Loucy (cell line): ENCODE measurements around the gene SHROOM3.

ENCODE experiments used
- H2AFZ ChIP-seq: fragments of 200-600 bp; sonication (generic); 2 replicates; pipeline ENCODE4 v1.6.0; 2016; ENCODE audit warnings: antibody characterized with exemption, mild to moderate bottlenecking, low read length, moderate library complexity
- H3F3A ChIP-seq: fragments of 200-600 bp; 2 replicates; pipeline ENCODE4 v1.6.0; 2016; ENCODE audit warnings: antibody characterized with exemption, low read depth, mild to moderate bottlenecking
- H3K27me3 ChIP-seq: fragments of 200-600 bp; sonication (generic); 2 replicates; pipeline ENCODE4 v1.6.1; 2014; ENCODE audit warnings: low read length, mild to moderate bottlenecking; ENCODE audit not compliant: insufficient read depth, poor library complexity, severe bottlenecking
- H3K36me3 ChIP-seq: fragments of 200-600 bp; sonication (generic); 2 replicates; pipeline ENCODE4 v1.6.1; 2016; ENCODE audit warnings: low read length; ENCODE audit not compliant: insufficient read depth
- H3K4me1 ChIP-seq: fragments of 200-600 bp; sonication (generic); 2 replicates; pipeline ENCODE4 v1.5.1; 2014; ENCODE audit warnings: low read length, mild to moderate bottlenecking; ENCODE audit not compliant: insufficient read depth, poor library complexity, severe bottlenecking
- H3K4me2 ChIP-seq: fragments of 200-600 bp; sonication (generic); 2 replicates; pipeline ENCODE4 v1.6.0; 2014; ENCODE audit warnings: antibody characterized with exemption, low read length, low read depth, mild to moderate bottlenecking; ENCODE audit not compliant: poor library complexity, severe bottlenecking
- H3K4me3 ChIP-seq: fragments of 200-600 bp; sonication (generic); 2 replicates; pipeline ENCODE4 v1.5.1; 2014; ENCODE audit warnings: low read length, mild to moderate bottlenecking, mixed read lengths; ENCODE audit not compliant: poor library complexity, severe bottlenecking
- H3K79me2 ChIP-seq: fragments of 200-600 bp; sonication (generic); 2 replicates; pipeline ENCODE4 v1.6.1; 2014; ENCODE audit warnings: low read length; ENCODE audit not compliant: insufficient read depth
- H3K9ac ChIP-seq: fragments of 200-600 bp; sonication (generic); 2 replicates; pipeline ENCODE4 v1.6.0; 2014; ENCODE audit warnings: mild to moderate bottlenecking, low read depth, low read length, moderate library complexity; ENCODE audit not compliant: poor library complexity, severe bottlenecking
- H3K9me2 ChIP-seq: fragments of 200-600 bp; sonication (generic); replicated peaks from 2 replicates; pipeline ENCODE4 v1.6.1; 2016; ENCODE audit warnings: low read depth, low read length, mixed read lengths
- H3K9me3 ChIP-seq: fragments of 200-600 bp; sonication (generic); 2 replicates; pipeline ENCODE4 v1.6.1; 2014; ENCODE audit warnings: mild to moderate bottlenecking, antibody characterized with exemption, low read length, low read depth; ENCODE audit not compliant: insufficient read depth
- H4K20me1 ChIP-seq: fragments of 200-600 bp; sonication (generic); 2 replicates; pipeline ENCODE4 v1.6.0; 2014; ENCODE audit warnings: antibody characterized with exemption, low read length, mild to moderate bottlenecking; ENCODE audit not compliant: insufficient read depth, poor library complexity, severe bottlenecking
- CTCF ChIP-seq: fragments of 200-600 bp; sonication (generic); conservative IDR thresholded peaks from 2 replicates; pipeline ENCODE4 v1.5.1; 2014; ENCODE audit warnings: mild to moderate bottlenecking, antibody characterized with exemption, low read length
- EZH2phosphoT487 ChIP-seq: fragments of 200-600 bp; IDR thresholded peaks from 2 replicates; pipeline ENCODE4 v1.6.1; 2018; ENCODE audit warnings: antibody characterized with exemption, mild to moderate bottlenecking, moderate library complexity, borderline replicate concordance

SHROOM3 gene

GRCh38 chr4:76407440-76408119 lies 27.4 kb upstream of the SHROOM3 start:
- Histone ChIP-seq H2AFZ (no peak overlapping the region), H3K9me3 (no peaks in the 10 kb centered on the region), H3K4me1 (no peaks in the 10 kb centered on the region), H3K4me2 (no peak overlapping the region), H3K9ac (no peak overlapping the region), H3K4me3 (no peak overlapping the region), H3K9me2 (no peaks in the 10 kb centered on the region), H4K20me1 (no peaks in the 10 kb centered on the region), H3K79me2 (no peaks in the 10 kb centered on the region), H3F3A (no peaks in the 10 kb centered on the region), H3K27me3 (no peaks in the 10 kb centered on the region), H3K36me3 (no peaks in the 10 kb centered on the region)
- TF ChIP-seq EZH2phosphoT487: no peak

GRCh38 chr4:76410636-76411035 lies 24.4 kb upstream of the SHROOM3 start:
- H3K36me3 ChIP-seq: no peaks in the 10 kb centered on the region
- no peaks in the 10 kb centered on the region for H3K9me3 ChIP-seq
- no peaks in the 10 kb centered on the region for H3K27me3 ChIP-seq
- H3F3A ChIP-seq: no peaks in the 10 kb centered on the region
- TF ChIP-seq EZH2phosphoT487 (no peak), CTCF (no peak)
- H3K79me2 ChIP-seq: no peaks in the 10 kb centered on the region
- no peak overlapping the region for H3K9ac ChIP-seq
- H3K4me2 ChIP-seq: no peak overlapping the region
- H3K4me1 ChIP-seq: no peaks in the 10 kb centered on the region
- no peaks in the 10 kb centered on the region for H3K9me2 ChIP-seq
- H2AFZ ChIP-seq: no peak overlapping the region
- H4K20me1 ChIP-seq: no peaks in the 10 kb centered on the region
- no peak overlapping the region for H3K4me3 ChIP-seq

DNA sequence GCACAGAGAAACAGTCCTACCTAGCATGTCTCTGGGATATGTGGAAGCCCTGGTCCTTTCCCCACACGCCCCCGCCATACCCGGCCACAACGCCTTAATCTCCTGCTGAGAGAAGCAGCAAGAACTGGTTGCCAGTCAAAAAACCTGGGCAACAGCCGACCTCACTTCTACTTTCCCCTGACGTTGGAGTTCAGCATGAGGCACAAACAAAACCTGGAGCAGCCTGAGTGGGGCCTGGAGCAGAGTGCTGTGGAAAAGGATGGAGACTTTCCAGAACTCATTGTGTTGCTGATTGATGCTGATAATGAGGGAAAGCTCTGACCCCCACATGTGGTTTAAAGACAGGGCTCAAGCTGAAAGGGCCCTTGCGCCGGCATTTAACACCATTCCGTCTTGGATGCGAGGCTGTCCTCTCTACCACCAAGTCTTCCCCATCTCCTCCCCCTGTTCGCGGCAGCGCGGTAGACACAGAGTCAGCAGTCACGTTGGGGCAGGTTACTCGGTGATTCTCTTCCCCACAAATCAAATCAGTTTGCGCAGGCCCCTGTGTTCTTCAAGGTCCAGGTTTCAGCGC lies 14.8 kb upstream of the SHROOM3 start:
- H2AFZ ChIP-seq: no peak overlapping the region
- no peak overlapping the region for H3K4me2 ChIP-seq
- no peaks in the 10 kb centered on the region for H3K27me3 ChIP-seq
- H3K36me3 ChIP-seq: no peaks in the 10 kb centered on the region
- H3K79me2 ChIP-seq: no peaks in the 10 kb centered on the region
- no peaks in the 10 kb centered on the region for H3F3A ChIP-seq
- H4K20me1 ChIP-seq: no peaks in the 10 kb centered on the region
- no peaks in the 10 kb centered on the region for H3K4me1 ChIP-seq
- no peak overlapping the region for H3K9ac ChIP-seq
- no peak overlapping the region for H3K4me3 ChIP-seq
- H3K9me3 ChIP-seq: no peaks in the 10 kb centered on the region
- no peaks in the 10 kb centered on the region for H3K9me2 ChIP-seq
- TF ChIP-seq EZH2phosphoT487 (no peak), CTCF (no peak)
